ENCODE data around the gene YWHAG. TPM values are rescaled to one million over a fixed set of nuclear protein-coding genes. Genes with fewer than 3 reads are reported as not detected.
"Not testable (repeated sequence)": the region's sequence is repeated elsewhere in the genome, so short reads cannot be mapped to it uniquely, and the experiment has no call there.

Gene YWHAG
- total RNA-seq, 4 donors from 2014 or later = 98.0 to 263 (median 147) TPM

DNA sequence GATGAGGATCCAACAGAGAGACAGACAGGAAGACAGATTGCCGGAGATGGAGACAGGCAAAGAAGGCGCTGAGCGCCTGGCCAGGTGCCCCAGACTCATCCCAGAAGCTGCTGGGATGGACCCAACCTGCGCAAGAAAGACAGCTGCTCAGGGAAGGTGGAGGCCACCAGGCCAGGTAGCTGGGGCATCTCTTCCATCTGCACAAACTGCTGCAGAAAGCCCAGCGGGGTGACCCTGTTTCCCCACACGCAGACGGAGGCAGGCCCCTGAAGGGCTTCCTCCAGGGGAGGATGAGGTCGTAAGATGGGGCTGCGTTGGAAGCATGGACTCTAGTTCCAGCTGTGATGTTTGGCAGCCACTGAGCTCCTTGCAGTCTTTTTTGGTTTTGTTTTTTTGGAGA, 16.5 kb upstream of the YWHAG start:
- DNase-seq (ENCODE audit: low spot score) (no peak), ATAC-seq (ENCODE audit: low FRiP score) (no peak)
- TF ChIP-seq, protein P1, sequence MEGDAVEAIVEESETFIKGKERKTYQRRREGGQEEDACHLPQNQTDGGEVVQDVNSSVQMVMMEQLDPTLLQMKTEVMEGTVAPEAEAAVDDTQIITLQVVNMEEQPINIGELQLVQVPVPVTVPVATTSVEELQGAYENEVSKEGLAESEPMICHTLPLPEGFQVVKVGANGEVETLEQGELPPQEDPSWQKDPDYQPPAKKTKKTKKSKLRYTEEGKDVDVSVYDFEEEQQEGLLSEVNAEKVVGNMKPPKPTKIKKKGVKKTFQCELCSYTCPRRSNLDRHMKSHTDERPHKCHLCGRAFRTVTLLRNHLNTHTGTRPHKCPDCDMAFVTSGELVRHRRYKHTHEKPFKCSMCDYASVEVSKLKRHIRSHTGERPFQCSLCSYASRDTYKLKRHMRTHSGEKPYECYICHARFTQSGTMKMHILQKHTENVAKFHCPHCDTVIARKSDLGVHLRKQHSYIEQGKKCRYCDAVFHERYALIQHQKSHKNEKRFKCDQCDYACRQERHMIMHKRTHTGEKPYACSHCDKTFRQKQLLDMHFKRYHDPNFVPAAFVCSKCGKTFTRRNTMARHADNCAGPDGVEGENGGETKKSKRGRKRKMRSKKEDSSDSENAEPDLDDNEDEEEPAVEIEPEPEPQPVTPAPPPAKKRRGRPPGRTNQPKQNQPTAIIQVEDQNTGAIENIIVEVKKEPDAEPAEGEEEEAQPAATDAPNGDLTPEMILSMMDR (IDR thresholded peaks at IDR 0.05) = no peak

DNA sequence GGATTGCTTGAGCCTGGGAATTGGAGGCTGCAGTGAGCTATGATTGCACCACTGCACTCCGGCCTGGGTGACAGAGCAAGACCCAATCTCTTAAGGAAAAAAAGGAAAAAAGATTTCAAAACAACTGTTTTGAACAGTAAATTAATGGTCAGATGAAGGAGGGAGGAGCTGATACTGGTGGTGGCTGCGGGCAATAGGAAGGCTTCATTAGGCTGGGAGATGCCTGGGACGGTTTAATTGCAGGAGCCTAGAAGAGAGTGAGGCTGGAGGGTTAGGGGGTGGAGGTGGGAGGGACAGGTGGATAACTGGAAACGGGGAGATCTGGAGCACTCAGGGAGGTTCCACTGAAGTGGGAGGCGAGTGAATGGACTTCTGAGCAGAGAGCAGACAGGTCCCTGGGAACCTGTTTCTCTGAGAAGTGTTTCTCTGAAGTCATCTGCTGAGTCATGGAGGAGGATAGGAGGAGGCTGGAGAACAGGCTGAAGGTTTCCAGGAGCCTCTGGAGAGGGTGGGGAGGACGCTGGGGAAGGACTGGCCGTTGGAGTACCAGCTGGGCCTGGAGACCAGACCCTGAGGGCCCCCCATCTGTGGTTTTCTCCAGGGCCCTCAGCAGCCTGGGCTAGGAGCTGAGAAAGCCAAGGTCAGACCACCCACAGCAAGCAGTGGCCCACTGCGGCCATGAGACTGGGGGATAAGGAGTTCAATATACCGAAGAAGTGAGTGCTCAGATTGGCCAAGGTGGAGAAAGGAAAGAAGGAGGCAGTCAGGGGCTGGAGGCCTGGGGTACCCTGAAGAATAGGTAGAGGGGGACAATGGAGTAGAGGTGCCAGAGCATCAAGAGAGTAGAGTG, 14.4 kb upstream of the YWHAG start:
- TF ChIP-seq, protein P1 (IDR thresholded peaks at IDR 0.05) = no peak
- peak; percentile 87 for ATAC-seq (ENCODE audit: low FRiP score)
- no peak for DNase-seq (ENCODE audit: low spot score)

DNA sequence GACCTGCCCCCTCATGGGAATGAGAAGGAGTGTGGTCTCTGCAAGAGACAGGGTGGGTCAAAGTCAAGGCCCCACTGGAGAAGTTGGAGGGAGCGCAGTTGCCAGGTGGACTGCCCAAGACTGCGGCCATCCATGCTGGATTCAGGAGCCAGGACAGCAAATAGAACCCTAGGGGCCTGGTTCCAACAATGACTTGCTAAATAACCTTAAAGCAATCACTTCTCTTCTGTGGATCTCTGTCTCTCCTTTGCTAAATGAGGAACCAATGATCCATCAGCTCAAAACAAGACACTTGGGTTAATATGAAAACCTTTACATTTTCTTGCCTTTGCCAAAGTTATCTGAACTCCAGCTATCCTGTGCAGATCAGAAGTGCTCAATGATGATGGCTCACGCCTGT, 12.6 kb upstream of the YWHAG start:
- no peak for ATAC-seq (ENCODE audit: low FRiP score)
- DNase-seq (ENCODE audit: low spot score) = no peak
- TF ChIP-seq, protein P1 (IDR thresholded peaks at IDR 0.05) = no peak

DNA sequence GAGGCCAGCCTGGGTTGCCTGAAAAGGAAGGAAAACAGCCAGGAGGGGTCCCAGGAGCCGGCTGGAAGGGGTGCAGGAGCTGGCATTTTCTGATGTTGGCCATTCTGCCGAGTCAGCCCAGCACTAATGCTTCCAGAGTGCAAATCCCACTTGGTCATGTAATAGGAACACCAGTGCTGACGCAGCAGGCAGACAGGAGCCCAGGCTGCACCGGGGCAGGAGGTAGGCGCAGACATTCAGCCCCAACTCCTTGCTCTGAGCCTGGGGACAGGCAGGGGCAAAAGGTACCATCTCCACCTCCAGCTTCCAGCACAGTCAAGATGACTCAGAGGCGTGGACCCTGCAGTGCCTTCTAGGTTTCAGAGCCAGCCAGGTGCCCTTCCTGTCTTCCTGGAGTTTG, 10.2 kb upstream of the YWHAG start:
- TF ChIP-seq, protein P1 (IDR thresholded peaks at IDR 0.05) = no peak
- no peak for ATAC-seq (ENCODE audit: low FRiP score)
- no peak for DNase-seq (ENCODE audit: low spot score)

DNA sequence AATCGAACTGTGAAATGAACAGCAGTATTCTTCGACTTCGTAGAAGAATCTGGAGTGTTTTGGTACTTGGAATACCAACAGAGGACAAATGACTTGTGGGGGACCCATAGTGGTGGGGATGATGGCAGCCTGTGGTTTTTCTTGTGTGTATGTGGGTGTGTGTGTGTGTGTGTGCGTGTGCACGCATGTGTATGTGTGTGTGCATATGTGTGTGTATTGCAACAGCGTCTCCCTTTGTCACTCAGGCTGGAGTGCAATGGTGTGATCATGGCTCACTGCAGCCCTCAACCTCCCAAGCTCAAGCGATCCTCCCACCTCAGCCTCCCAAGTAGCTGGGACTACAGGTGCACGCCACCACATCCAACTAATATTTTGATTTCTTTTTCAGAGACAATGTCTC, 9.4 kb upstream of the YWHAG start:
- TF ChIP-seq, protein P1 (IDR thresholded peaks at IDR 0.05) = no peak
- DNase-seq (ENCODE audit: low spot score) (no peak), ATAC-seq (ENCODE audit: low FRiP score) (no peak)

DNA sequence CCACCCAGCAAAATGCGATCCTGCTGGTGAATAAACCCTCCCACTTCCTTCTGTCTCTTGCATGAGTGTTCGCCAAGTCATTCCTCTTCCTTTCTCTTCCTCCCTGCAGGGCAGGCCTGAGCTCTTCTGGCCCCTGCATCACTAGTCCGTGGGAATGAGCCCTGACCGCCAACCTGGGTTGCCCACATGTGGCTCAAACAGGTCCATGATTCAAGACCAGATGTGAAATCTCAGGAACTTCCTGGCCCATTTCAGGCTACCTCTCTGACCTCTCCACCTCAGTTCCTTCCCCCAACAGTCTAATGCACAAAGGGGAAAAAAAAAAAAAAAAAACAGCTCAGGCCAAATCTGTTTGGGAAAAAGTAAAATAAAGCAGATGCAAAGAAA, 5.4 kb upstream of the YWHAG start:
- no peak for DNase-seq (ENCODE audit: low spot score)
- ATAC-seq (ENCODE audit: low FRiP score) = peak; percentile 5
- TF ChIP-seq, protein P1 (IDR thresholded peaks at IDR 0.05) = no peak

DNA sequence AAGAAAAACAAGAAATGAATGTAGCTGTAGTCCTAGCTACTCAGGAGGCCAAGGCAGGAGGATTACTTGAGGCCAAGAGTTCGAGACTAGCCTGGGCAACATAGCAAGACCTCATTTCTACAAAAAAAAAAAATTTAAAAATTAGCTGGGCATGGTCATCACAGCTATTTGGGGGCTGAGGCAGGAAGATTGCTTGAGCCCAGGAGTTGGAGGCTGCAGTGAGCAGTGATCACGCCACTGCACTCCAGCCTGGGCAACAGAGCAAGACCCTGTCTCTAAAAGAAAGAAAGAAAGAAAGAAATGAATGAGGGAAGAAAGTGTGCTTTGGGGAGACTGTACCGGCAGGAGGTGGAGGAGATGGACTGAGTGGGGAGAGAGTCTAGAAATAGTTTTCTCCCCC, 5.0 kb upstream of the YWHAG start:
- ATAC-seq (ENCODE audit: low FRiP score); DNase-seq (ENCODE audit: low spot score): not testable (repeated sequence)
